ENCODE data around the gene MISP3. TPM values are rescaled to one million over a fixed set of nuclear protein-coding genes. Genes with fewer than 3 reads are reported as not detected.

The MISP3 gene
- total and polyA plus RNA-seq, 11 donors: 3.5 to 28.7 (median 5.7) TPM

DNA sequence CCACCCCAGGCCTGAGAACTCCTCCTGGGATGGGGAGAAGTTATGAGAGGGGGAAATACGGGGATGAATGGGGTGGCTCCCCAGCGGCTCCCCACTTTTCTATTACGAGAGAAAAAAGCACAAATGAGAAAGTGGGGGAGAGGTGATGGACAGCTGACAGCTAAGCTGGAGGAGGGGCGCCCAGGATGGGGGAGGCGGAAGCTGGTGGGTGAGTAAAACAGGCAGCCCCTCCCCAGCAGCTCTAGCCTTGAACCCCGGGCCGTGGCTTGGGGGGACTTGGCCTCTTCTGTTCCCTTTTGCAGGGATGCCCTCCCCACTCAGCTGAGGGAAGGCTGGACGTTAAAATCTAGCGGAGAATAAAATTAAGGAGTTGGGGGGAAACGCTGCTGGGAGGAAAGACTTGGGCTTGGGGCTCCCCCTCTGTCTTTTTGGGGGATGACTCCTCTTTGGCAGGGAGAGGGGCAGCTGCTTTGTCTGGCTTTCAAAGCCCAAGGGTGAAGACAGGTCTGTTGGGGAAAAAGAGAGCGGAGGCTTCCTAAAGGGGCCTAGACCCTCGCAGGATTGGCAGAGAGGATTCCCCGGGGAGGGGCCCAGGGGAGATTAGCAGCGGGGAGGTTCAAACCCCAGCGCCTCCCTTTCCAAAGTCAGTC, 19.4 kb downstream of the MISP3 start:
- WGBS, 4 donors: 27 to 32% (median 31%) methylated on average over 14 to 15 of the region's 15 CpGs
- H3K27me3 ChIP-seq: no peaks in the 10 kb centered on the region
- H3K9me3 ChIP-seq: peaks cover 0 to 13% (median 7%) of the 10 kb centered on the region in 12 donors
- DNase-seq: no peak
- TF ChIP-seq CTCF (IDR thresholded peaks at IDR 0.05): no peak
- no peak for TF ChIP-seq POLR2A (IDR thresholded peaks at IDR 0.05)
- peak overlapping the region; percentile 11 to 99 (median 96) for H3K27ac ChIP-seq
- peak overlapping the region; percentile 61 to 96 (median 88) for H3K4me3 ChIP-seq
- intact Hi-C loops (cut with DNase I): loop anchor here in 1 of 10 donors (2.0 kb wide), 1 partner anchor 21 kb away; a partner anchor contains a TSS
- H3K36me3 ChIP-seq: peaks cover 0 to 40% (median 26%) of the 10 kb centered on the region in 9 donors
- H3K4me1 ChIP-seq: peaks cover 0 to 19% (median 12%) of the 10 kb centered on the region in 12 donors
- peak in 2 of 4 donors; percentile 2 for ATAC-seq

DNA sequence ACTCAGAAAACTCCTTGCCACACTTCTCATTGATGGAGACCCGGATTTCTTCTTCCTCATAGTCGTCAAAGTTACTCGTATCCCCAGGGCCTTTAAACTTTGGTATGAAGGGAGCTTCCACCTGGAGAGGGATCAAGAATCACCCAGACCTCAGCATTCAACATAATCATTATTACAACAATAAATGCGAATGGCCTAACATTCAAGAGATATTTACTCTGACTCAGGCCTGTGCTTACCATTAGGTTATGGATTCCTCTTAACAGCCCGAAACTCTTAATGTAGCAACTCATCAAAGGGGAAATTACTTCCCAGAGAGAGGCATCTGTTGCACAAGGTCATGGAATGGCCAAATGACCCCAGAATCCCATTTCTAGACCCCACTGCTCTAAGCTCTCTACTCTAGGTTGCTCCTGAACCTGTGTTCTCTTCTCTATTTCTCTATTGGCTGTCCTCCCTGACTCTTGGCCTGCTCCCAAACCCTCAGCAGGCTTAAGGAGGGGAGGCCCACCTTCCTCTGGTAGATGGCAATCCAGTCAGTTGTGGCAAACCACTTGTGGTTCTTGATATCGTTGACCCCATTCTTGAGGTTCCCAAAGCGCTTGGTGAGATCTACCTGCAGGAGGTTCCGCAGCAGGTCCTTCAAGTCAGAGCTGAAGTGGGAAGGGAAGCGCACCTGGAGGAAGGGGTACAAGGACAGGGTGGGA, 20.7 kb downstream of the MISP3 start:
- H3K4me1 ChIP-seq: peaks cover 0 to 19% (median 12%) of the 10 kb centered on the region in 12 donors
- TF ChIP-seq POLR2A (IDR thresholded peaks at IDR 0.05) (no peak), CTCF (IDR thresholded peaks at IDR 0.05) (no peak)
- H3K9me3 ChIP-seq: peaks cover 0 to 13% (median 7%) of the 10 kb centered on the region in 12 donors
- no peaks in the 10 kb centered on the region for H3K27me3 ChIP-seq
- no peak for ATAC-seq
- H3K27ac ChIP-seq: no peak overlapping the region
- 96 to 98% (median 97%) methylated on average over 9 of the region's 9 CpGs for WGBS, 4 donors
- H3K36me3 ChIP-seq: peaks cover 0 to 40% (median 33%) of the 10 kb centered on the region in 9 donors
- no peak overlapping the region for H3K4me3 ChIP-seq
- no peak for DNase-seq
- intact Hi-C loops (cut with DNase I): loop anchor here in 1 of 10 donors (2.0 kb wide), 1 partner anchor 20 kb away; a partner anchor contains a TSS

DNA sequence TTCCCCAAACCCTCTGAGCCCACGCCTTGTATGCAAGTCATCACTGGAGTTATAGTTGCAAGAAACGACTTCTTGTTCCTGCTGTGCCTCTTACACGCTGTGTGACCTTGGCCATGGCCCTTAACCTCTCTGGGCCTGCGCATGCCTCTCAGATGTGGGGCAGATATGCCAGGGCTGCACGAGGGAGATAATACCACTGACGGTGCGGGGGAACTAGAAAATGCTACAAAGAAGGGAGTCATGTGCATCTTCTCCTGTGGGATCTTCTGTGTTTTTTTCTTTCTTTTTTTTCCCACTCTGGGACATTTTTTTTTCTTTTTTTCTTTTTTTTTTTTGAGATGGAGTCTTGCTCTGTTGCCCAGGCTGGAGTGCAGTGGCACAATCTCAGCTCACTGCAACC, 22.3 kb downstream of the MISP3 start:
- no peaks in the 10 kb centered on the region for H3K27me3 ChIP-seq
- peaks cover 0 to 13% (median 7%) of the 10 kb centered on the region in 12 donors for H3K9me3 ChIP-seq
- intact Hi-C loops (cut with DNase I): no loop called here
- no peak for TF ChIP-seq CTCF (IDR thresholded peaks at IDR 0.05)
- TF ChIP-seq POLR2A (IDR thresholded peaks at IDR 0.05): no peak
- no peak for DNase-seq
- peaks cover 0 to 48% (median 36%) of the 10 kb centered on the region in 9 donors for H3K36me3 ChIP-seq
- no peak for ATAC-seq
- H3K4me1 ChIP-seq: peaks cover 0 to 12% (median 7%) of the 10 kb centered on the region in 12 donors
- no peak overlapping the region for H3K27ac ChIP-seq
- no peak overlapping the region for H3K4me3 ChIP-seq
- 82 to 87% (median 86%) methylated on average over 7 of the region's 7 CpGs for WGBS, 4 donors

Data from heart left ventricle (tissue), 16 donors.